Measurements from ENCODE around the gene SUGP1.
"Not testable (repeated sequence)": the region's sequence is repeated elsewhere in the genome, so short reads cannot be mapped to it uniquely, and the experiment has no call there.

Gene SUGP1

DNA sequence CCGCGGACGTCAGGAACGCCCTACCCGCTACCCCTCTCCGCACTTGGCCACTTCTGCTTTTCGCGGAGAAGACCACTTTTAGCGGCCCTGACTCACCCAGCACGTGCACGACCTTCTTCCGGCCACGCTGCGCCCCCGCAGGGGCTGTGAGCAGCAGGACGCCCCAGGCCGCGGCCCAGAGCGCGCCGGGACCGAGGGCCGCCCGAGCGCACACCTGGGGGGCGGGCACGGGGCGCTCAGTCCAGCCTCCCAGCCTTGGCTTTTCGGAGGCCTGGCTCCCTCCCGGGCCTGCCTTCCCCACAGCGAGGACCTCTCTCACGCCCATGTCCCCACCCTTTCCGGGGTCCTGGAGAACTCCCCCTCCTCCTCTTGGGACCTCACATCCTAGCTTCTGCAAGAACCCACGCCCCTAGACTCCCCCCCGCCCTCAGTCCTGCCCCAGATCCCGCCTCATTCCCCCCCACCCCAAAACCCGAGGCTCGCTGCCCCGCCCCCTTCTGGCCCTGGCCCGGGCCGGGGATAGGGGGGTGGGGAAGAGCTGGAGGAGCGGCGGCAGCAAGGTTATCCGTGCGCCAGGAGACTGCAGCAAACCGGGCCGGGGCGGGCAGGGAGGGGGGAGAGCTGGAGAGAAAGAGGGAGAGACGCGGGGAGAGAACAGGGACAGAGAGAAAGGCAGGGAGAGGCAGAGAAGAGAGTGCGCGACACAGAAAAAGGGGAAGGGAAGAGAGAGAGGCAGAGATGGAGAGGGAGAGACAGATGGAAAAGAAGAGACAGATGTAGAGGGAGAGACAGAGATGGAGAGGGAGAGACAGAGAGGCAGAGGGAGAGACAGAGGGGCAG lies 58.7 kb downstream of the SUGP1 start:
- DNase-seq = no peak

- no peak for DNase-seq
Observed at GRCh38 chr19:19260417-19261214, 59.7 kb downstream of the SUGP1 start.

DNA sequence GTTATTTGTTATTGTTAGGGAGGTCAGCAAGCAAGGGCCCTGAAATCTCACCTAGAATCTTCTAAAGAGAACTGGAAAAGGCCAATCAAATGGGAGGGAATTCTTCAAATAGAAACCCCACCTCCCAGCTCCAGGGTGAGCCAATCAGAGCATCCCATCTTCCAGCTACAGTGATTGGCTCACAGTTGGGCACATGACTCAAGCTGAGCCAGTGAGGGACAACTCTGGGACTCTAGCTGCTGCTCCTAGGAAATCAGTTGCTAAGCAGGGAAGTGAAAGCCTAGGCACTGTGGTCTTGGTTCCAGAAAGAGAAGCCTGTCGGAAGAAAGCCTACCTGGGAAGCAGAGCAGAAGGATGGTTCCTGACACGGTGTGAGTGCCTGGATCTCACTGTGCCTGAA lies 60.6 kb downstream of the SUGP1 start:
- DNase-seq = no peak

DNA sequence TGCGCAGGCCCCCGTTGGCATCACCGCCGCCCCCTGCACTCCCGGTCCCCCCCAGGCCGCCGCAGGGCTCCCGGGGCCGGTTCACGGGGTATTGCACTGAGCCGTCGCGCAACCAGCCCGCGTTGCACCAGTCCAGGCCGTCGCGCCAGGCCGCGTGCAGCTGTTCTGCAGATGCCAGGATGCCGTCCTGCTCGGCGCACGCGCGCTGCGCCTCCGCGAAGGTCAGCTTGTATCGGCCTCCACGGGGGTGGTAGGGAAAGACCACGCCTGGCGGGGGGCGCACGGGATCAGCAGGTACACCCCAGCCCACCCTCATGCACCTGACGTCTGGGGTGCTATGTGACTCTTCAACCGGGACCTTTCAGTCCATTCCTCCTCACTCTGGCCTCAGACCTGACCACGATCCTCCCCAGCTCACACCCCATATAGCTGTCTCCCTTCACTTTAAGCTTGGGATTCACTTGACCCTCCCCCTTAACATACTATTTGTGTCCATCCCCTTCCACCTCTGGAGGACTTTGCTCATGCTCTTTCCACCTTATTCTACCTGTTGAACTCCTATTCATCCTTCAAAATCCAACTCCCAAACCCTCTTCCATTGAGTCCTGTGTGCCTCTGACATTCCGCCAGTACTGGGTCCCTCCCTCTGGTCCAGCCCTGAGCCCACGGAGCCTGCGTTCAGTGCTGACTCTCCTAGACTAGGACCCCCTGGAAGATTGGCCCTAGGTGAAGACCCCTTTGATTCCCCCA lies 61.5 kb downstream of the SUGP1 start:
- no peak for DNase-seq

GRCh38 chr19:19257836-19258588 lies 62.3 kb downstream of the SUGP1 start:
- no peak for DNase-seq

- DNase-seq = no peak
Observed at GRCh38 chr19:19257137-19257536, 63.2 kb downstream of the SUGP1 start.

DNA sequence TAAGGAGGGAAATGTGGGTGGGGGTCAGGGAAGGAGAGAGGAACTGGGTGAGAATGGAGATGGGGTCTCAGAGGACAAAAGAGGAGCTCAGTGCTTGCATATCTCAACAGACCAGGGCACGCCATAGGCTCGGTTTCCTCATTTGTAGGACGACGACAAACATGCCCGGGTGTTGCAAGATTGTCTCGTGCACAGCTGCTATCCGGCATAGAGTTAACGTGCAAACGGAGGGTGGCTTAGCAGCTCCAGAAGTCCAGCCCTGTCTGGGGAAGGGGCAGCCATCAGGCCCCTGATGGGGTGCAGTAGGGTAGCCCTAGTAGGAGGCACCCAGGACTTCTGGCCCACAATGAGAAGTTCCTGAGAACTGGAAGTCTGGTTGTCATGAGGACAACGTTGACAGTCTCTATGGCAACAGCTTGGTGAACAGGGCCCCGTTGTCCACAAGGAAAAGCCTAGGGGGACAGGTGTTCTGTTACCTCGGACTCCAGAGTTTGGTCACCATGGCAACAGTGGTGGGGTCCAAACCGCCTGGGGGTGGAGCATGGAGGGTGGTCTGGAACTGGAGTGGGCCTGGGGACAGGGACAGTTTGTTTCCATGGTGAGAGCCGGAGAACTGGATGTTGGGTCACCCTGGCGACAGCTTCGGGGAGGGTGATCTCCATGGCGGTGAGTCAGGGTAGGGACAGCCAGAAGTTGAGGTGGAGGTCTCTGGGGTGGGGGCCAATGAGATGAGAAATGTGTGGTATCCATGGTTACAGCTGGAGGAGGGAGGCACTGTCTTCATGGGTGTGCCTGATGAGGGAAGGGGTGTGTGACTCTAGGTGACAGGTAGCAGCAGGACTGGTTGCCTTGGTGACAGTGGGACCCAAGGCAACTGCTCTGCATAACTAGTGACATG lies 64.0 kb downstream of the SUGP1 start:
- no peak for DNase-seq

DNA sequence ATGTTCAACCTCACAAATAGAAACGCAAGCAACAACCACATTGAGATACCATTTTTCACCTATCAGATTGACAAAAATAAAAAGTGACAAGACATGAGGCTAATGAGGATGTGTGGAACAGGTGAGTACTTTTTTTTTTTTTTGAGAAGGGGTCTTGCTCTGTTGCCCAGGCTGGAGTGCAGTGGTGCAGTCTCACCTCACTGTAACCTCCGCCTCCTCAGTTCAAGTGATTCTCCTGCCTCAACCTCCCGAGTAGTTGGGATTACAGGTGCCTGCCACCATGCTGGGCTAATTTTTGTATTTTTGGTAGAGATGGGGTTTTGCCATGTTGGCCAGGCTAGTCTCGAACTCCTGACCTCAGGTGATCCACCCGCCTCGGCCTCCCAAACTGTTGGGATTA lies 66.9 kb downstream of the SUGP1 start:
- not testable (repeated sequence) for DNase-seq

- no peak for DNase-seq
Observed at GRCh38 chr19:19250196-19250801, 70.0 kb downstream of the SUGP1 start.

GRCh38 chr19:19240476-19240875 lies 79.8 kb downstream of the SUGP1 start:
- no peak for DNase-seq

DNA sequence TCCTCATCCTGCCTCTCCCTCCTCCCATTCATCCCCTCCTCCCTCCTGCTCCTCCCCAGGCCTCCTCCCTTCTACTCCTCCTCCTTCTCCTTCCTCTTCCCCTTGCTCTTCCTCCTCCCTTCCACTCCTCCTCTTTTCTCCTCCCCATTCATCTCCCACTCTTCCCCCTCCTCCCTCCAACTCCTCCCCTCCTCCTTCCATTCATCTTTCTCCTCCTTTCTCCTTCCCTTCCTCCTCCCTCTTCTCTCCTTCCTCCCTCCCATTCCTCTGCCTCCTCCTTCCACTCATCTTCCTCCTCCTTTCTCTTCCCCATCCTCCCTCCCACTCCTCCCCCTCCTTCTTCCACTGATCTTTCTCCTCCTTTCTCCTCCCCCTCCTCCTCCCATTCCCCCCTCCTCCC lies 80.6 kb downstream of the SUGP1 start:
- no peak for DNase-seq

DNA sequence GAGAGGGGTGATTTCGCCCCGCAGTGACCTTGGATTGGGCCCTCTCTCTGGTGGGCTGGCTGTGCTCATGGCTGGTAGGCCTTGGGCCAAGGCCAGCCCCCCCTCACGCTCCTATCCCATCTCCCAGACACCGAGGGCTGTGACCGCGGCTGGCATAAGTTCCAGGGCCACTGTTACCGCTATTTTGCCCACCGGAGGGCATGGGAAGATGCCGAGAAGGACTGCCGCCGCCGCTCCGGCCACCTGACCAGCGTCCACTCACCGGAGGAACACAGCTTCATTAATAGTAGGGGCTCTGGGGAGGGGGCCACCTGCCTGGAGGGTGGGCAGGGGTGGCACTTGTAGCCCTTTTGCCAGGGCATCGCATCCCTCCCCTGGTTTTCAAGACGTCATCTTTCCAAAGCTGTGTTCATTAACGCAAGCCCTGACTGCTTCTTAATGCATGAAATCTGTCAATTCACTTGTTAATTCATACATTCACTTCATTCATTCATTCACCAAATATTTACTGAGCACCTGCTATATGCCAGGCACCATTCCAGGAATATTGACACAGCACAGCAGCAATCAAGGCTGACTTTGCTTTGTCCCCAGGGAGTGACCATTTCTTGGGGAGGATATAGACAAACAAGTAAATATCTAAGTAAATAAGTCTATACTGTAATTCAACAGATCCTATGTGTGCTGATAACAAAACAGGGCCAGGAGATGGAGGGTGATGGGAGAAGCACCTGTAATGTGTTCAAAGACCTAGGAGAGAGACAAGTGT lies 82.0 kb downstream of the SUGP1 start:
- no peak for DNase-seq

DNA sequence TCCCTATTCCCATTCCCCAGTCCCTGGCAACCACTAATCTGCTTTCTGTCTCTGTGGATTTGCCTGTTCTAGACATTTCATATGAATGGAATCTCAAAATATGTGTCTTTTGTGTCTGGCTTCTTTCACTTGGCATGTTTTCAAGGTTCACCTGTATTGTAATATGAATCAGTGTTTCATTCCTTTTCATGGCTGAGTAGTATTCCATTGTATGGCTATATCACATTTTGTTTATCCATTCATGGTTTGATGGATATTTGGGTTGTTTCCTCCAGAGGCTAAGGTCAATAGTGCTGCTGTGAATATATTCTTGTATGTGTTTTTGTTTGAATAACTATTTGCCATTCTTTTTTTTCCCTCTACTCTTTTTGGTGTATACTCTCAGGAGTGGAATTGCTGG lies 84.1 kb downstream of the SUGP1 start:
- DNase-seq = no peak

DNA sequence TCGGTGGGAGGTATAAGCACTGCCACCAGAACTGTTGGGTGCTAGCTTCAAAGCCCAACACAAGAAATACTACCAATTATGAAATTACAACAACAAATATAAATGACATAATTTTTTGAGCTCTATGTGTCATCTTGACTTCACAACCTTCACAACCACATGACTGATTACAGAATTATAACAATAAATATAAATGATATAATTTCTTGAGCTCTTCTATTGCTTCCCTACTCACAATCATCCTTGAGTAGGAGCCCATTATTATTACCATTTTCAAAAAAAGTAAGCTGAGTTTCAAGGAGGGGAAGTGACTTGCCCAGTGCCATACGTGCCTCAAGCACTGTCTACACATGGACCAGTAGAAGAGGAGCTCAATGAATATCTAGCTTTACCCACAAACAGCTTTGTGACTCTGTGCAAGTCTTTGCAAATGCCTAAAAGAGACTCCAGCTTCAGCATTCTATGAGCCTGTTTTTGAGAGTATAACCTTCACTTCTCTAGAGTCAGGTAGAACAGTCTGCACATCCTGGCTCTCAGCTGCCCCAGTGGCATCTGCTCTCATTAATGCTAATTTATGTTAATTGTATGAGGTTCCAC lies 86.0 kb downstream of the SUGP1 start:
- no peak for DNase-seq

DNA sequence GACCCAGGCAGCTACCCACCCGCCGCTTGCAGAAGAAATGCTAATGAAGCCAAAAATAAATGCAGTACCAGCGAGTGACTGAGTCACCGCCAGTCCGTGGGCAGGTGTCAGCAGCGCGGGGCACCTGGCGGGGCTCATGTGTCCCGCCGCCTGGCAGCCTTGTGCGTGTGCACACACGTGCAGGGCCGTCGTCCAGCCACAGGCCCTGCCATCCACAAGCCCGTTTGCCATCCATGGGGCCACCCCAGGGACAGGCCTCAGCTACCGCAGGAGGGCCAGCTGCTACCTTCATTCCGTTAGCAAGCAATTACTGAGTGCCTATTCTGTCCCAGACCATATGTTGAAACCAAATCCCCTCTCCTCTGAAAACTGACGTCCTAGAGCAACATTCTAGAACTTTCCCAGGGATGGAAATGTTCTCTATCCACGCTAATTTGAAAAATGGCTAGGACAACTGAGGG lies 88.0 kb downstream of the SUGP1 start:
- no peak for DNase-seq

GRCh38 chr19:19230999-19231398 lies 89.3 kb downstream of the SUGP1 start:
- DNase-seq = no peak

- no peak for DNase-seq
Observed at GRCh38 chr19:19229701-19230100, 90.6 kb downstream of the SUGP1 start.

- no peak for DNase-seq
Observed at GRCh38 chr19:19227217-19227616, 93.1 kb downstream of the SUGP1 start.

GRCh38 chr19:19226663-19227062 lies 93.6 kb downstream of the SUGP1 start:
- no peak for DNase-seq

DNA sequence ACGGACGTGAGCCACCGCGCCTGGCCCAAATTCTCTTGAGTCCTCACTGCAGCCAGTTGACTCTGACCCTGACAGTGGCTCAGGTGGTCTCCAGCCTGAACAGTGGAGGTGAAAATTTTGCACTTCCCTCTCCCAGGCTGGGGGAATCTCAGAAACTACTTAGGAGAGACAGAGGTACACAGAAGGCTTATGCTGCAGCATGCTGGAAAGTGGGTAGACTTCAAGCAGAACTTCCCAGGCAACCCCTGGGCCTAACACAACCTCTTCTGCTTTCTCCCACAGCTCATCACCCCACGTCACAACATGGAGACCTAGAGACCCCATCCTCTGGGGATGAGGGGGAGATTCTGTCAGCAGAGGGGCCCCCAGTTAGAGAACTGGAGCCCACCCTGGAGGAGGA lies 94.1 kb downstream of the SUGP1 start:
- DNase-seq = no peak

Measured in stimulated activated CD4-positive, alpha-beta T cell treated with anti-CD3 and anti-CD28 coated beads, Interleukin-12 subunit alpha, Interleukin-12 subunit beta, amount 100 ng/mL, for 4 hours (primary cell).